ENCODE measurements around the gene INF2.
A peak's percentile ranks its signal among the peaks of the same experiment; 100 is the strongest.

The INF2 gene

DNA sequence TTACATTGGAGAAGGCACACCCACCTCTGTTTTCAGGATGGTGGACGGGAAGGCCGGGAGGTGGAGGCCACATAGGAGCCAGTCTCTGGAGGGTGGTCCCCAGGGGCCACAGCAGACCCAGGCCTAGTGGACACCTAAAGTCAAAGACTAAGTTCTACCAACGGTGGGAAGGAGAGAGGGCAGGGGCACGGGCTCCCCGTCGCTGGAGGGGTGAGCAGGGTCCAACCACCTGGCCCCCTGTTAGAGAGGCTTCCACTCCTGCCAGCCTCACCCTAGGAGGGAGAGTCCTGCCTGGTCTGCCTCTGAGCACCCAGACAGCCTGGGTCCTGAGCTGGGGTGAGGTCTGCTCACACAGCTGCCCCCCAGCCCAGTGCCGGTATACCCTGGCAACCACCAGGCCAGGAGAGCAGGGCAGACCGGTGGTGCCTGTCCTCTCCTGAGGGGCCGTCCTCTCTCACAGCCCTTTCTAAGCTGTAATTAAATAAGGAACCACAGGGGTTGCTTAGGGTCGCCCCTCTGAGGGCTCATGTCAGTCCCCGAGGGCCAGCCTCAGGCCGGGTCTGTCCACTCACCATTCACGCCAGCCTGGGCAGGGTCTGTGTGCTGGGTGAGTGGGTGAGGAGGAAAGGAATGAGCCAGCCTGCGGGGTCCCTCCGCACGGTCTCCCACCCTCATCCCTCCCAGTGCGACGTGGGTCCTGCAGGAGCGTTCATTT is 2.3 kb downstream of the INF2 start:
- DNase-seq = no peak

DNA sequence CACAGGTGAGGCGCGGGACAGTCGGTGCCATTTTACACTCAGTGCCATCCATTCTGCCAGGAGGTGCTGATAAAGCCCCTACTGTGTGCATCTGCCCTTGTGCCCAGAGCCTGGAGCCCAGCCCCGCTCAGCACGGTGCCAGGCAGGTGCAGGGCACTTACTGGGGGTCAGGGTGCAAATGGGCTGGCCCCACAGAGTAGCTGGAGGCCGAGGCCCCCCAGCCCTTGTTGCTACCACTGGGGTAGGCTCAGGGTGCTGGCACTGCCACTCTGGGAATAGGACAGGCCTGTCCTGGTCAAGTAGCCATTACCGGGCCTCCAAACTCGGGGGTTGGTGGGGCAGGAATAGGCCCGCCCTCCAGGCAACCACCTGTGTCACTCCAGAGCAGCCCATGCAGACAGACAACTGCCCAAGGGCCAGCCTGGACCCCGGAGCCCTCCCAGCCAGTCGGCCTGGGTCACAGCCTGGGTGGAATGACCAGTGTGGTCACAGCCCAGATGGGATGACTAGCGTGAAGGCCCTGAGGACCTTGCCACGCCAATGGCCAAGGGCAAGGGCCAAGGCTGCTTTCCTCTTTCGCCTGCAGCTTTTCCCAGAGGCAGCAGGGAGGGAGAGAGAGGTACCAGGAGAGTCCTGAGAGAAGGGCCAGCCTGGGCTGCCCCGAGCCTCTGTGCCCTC is 3.0 kb downstream of the INF2 start:
- no peak for DNase-seq

- no peak for DNase-seq
Observed at GRCh38 chr14:104692939-104693315, 3.5 kb downstream of the INF2 start.

DNA sequence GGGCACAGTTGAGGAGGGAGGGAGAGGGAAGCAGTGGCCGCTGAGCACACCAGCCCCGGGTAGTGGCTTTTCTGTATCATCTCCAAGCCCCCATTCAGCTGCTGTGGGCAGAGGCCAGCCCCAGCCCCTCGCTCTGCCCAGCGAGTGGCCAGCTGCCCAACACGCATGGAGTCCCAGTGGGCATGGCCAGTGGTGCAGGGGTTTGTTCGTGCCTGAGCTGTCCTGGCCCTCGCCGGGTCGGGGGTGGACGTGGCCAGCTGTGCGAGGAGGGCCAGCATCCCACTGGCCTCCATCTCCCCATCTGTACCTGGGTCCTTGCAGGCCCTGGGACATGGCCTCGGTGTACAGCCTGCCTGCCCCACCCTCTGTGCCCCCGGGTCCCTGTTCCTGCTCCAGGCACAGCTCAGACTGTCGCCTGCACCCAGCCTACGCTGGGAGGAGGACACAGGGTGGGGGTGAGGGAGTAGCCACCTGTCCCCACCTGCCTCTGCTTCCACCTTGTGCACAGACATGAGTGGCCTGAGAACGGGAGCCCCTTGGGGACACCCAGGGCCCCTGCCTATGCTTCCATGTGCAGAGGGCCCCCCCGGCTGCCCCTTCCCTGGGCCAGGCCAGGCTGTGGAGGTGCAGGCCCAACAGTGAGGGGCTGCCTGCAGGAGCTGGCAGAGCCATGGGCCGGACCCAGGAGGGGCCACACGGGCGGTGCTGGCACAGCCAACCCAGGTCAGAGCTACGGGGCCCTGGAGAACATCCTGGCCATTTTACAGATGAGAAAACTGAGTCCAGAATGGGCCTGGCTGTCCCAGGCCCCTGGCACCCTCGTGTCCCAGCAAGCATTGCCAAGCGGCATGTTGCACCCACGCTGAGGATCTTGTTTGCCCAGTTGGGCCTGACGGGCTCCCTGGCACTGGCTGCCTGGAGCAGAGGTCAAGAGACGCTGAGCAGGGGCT is 4.3 kb downstream of the INF2 start:
- DNase-seq = no peak

GRCh38 chr14:104694475-104694950 is 5.1 kb downstream of the INF2 start:
- DNase-seq = no peak

GRCh38 chr14:104694991-104695659 is 5.7 kb downstream of the INF2 start:
- peak; percentile 90 for DNase-seq

DNA sequence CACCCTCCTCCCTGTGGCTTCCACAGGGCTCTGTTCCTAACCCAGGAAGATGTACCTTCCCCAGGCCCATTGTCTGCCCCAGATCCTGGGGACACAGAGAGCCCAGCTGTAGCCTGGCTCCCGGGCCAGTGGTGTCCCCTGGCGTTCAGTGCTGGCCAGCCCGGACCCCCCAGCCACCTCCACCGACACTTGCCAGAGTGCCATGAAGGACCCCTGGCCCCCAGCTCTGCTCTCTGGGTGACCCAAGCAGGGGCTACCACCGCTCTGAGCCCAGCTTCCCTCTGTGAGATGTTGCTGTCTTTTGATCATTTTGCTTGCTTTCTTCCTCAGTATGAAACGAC is 6.2 kb downstream of the INF2 start:
- no peak for DNase-seq

DNA sequence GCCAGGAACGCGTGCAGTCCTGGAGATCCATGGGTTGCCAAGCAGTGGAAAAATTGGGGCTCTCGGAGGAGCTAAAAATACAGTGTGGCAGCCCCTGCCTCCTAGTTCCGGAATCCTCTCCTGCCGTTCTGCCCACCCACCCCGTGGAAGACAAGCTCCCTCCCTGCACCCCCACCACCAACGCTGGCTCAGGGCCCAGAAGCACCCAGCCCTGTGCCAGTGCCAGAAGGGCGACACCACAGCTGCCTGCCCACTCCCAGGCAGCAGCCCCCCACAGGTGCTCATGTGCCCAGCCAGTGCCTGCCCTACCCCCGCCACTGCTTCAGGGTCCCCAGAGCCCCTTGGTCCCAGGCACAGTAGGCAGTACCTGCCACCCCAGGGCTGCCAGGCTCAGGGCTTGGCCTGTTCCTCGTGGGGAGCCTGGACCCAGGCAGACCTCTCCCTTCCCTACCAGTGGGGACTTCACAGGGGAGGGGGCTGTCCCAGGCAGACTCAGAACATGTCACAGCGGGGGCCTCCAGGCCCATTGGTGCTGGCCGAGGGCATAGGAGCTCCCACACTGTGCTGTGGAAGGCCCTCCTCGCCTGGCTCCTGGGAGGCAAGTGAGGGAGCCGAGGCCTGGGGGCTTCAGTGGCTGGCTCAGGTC is 7.4 kb downstream of the INF2 start:
- no peak for DNase-seq

GRCh38 chr14:104697317-104697703 is 7.9 kb downstream of the INF2 start:
- no peak for DNase-seq

DNA sequence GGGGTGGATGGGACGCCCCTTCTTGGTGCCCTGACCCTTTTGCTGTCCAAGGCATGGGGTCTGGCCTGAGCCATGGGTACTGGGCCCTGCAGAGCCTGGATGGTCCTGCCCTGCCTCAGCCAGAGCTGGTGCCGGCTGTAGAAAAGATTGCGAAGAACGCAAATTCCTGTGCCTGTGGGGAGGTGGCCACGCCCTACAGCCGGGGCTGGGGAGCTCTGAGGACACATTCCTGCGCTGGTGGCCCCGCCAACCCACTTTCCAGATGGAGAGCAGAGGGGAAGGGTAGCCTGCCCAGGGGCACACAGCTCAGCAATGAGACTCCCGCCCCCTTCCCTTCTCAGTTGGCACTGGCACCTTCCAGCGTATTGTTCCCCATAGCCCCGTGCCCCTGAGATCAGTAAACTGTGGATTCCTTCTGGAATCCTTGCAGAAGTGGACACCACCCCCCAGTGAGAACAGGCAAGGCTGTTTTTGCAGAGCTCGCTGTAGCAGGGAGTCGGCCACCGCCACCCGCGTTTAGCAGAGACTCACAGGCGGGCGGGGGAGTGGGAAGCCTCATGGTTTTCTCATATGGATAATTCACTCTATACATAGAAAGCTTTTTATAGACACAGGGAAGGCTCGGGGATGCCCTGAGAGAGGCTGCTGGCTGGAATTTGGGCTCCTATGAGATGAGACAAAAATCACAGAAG is 8.6 kb downstream of the INF2 start:
- DNase-seq = no peak

DNA sequence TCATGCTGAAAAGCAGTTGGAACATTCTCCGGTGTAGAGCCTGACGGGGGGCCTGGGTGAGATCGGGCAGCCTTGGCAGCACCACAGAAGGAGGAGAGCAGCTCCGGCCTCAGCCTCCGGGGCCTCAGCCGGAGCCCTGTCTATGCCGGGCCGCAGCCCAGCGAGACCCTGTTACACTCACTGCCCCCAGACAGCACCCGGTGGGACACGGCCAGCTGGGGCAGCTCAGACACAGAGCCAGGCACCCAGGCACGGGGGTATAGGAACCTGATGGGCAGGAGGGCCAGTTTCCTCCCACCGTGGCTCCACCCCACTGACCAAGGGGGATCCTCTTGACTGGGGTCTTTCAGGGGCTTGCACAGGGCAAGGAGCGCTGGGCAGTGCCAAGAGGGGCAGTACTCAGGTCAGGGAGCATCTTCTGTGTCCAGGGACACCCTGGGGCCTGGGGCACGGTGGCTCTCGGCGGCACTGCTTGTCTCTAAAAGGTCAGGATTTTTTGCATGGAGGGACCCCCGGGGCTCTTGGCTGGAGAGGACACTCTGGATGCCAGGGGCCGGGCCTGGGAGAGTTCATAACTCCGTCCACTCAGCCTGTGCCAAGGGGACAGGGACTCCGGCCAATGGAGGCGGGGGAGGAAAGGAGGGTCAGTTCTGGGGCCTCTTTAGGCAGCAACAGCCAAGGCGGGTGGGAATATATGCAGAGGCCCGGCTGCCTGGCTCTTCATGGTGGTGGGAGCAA is 9.4 kb downstream of the INF2 start:
- DNase-seq = no peak

GRCh38 chr14:104699426-104699748 is 10.0 kb downstream of the INF2 start:
- DNase-seq = no peak

DNA sequence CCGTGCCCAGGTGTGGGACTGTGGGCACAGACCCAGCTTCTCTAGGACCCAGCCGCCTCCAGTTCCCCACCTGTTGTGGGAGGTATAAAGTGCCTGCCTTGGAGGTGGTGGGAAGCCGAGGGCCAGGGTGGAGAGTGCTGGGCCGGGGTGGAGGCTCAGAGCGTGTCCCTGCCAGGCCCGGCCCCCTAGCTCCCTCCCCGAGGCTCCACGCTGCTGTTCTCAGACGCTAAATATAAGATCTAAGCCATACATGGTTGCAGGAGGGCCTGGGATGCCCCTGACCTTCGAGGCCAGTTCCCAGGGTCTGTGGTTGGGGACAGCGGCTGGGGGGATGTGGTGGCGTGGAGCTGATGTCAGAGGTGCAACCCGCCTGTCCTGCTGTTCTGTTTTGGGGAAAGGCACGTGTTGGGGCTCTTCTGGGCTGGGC is 10.8 kb downstream of the INF2 start:
- no peak for DNase-seq

GRCh38 chr14:104700747-104701217 is 11.4 kb downstream of the INF2 start:
- DNase-seq = no peak

DNA sequence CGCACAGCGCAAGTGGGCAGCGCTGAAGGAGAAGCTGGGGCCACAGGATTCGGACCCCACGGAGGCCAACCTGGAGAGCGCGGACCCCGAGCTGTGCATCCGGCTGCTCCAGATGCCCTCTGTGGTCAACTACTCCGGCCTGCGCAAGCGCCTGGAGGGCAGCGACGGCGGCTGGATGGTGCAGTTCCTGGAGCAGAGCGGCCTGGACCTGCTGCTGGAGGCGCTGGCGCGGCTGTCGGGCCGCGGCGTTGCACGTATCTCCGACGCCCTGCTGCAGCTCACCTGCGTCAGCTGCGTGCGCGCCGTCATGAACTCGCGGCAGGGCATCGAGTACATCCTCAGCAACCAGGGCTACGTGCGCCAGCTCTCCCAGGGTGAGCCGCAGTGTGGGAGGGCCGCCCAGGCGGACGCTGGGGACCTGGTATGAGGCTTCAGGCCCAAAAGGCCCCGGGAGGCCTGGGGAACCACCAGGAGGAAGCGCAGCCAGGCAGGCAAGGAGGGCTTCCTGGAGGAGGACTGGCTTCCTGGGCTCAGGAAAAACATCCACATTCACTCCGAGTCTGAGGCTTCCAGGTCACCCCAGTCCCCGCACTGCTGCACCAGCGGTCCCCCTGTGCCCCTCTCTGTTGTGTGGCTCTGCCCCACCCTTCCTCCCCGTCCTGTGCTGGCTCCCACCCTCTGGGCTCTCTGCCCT is 12.1 kb downstream of the INF2 start:
- DNase-seq = no peak

DNA sequence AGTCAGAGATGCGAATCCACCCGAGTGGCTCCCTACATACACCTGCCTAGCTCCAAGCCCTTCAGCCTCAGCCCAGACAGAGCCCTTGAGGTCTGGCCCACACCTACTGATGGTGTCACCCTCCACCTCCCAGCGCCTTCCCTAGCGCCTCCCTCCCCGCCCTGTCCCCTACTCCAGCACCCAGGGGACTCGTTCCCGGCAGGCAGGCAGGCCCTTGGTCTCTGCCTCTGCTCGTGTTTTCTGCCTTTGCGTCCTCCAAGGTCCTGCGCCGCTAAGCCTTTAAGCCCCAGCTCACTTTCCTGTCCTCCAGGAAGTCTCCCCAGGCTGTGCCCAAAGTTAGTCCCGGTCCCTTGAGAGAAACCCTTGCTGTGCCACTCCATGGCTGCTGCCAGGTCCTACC is 12.7 kb downstream of the INF2 start:
- no peak for DNase-seq

- no peak for DNase-seq
Observed at GRCh38 chr14:104702673-104703072, 13.3 kb downstream of the INF2 start.

DNA sequence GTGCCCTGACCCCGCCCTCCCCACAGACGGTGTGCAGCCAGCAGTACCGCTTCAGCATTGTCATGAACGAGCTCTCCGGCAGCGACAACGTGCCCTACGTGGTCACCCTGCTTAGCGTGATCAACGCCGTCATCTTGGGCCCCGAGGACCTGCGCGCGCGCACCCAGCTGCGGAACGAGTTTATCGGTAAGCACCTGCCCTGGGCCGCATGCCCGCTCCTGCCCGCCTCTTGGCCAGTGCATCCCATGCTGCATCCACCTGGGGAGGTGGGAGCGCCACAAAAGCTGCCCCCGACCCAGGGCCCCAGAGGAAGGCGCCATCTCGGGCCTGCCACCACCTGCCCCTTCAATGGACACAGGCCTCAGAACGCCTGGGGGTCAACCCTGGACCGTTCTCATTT is 13.9 kb downstream of the INF2 start:
- DNase-seq = no peak

GRCh38 chr14:104704252-104704651 is 14.8 kb downstream of the INF2 start:
- DNase-seq = no peak

- DNase-seq = no peak
Observed at GRCh38 chr14:104705340-104706047, 16.1 kb downstream of the INF2 start.

Data from NCI-H510A (cell line).